ENCODE data around the gene ETNK2.

The ETNK2 gene

GRCh38 chr1:204147406-204148383 lies 4.1 kb downstream of the ETNK2 start:
- DNase-seq (ENCODE audit: low read depth) = no peak

- no peak for DNase-seq (ENCODE audit: low read depth)
Measured at GRCh38 chr1:204146965-204147364, 4.9 kb downstream of the ETNK2 start.

- DNase-seq (ENCODE audit: low read depth) = no peak
Measured at GRCh38 chr1:204146309-204146708, 5.5 kb downstream of the ETNK2 start.

- DNase-seq (ENCODE audit: low read depth) = no peak
Measured at GRCh38 chr1:204145033-204145504, 6.8 kb downstream of the ETNK2 start.

- no peak for DNase-seq (ENCODE audit: low read depth)
Measured at GRCh38 chr1:204143276-204144041, 8.4 kb downstream of the ETNK2 start.

GRCh38 chr1:204142032-204142974 lies 9.5 kb downstream of the ETNK2 start:
- DNase-seq (ENCODE audit: low read depth) = no peak

- DNase-seq (ENCODE audit: low read depth) = no peak
Measured at GRCh38 chr1:204141131-204141530, 10.7 kb downstream of the ETNK2 start.

GRCh38 chr1:204139952-204140351 lies 11.9 kb downstream of the ETNK2 start:
- no peak for DNase-seq (ENCODE audit: low read depth)

GRCh38 chr1:204139088-204139487 lies 12.8 kb downstream of the ETNK2 start:
- no peak for DNase-seq (ENCODE audit: low read depth)

GRCh38 chr1:204136814-204137213 lies 15.0 kb downstream of the ETNK2 start:
- no peak for DNase-seq (ENCODE audit: low read depth)

- no peak for DNase-seq (ENCODE audit: low read depth)
Measured at GRCh38 chr1:204134103-204134502, 17.7 kb downstream of the ETNK2 start.

GRCh38 chr1:204132718-204133117 lies 19.1 kb downstream of the ETNK2 start:
- no peak for DNase-seq (ENCODE audit: low read depth)

GRCh38 chr1:204131978-204132377 lies 19.9 kb downstream of the ETNK2 start:
- no peak for DNase-seq (ENCODE audit: low read depth)

- no peak for DNase-seq (ENCODE audit: low read depth)
Measured at GRCh38 chr1:204130981-204131892, 20.6 kb downstream of the ETNK2 start.

- no peak for DNase-seq (ENCODE audit: low read depth)
Measured at GRCh38 chr1:204130178-204130577, 21.7 kb downstream of the ETNK2 start.

GRCh38 chr1:204128964-204129896 lies 22.6 kb downstream of the ETNK2 start:
- DNase-seq (ENCODE audit: low read depth) = peak; percentile 45

- no peak for DNase-seq (ENCODE audit: low read depth)
Measured at GRCh38 chr1:204128464-204128963, 23.3 kb downstream of the ETNK2 start.

GRCh38 chr1:204127597-204128242 lies 24.1 kb downstream of the ETNK2 start:
- DNase-seq (ENCODE audit: low read depth) = no peak

- DNase-seq (ENCODE audit: low read depth) = no peak
Measured at GRCh38 chr1:204126956-204127355, 24.9 kb downstream of the ETNK2 start.
